Stomach (tissue), 9 donors: ENCODE results near the gene NXPH2. TPM values are rescaled to one million over a fixed set of nuclear protein-coding genes. Genes with fewer than 3 reads are reported as not detected.

Source experiments
- DNase-seq, 2 donors: peaks; one replicate each; pipeline versions ENCODE4 v3.0.0 to v3.0.0-alpha.2; 2013 to 2019
- H3K27ac ChIP-seq, 5 donors: fragments of 200-600 bp in 4 of 5; sonication (generic) in 4 of 5; one replicate each; pipeline ENCODE4 v1.5.1; 2013 to 2019; ENCODE audit warnings: mild to moderate bottlenecking in 1 of 5, moderate library complexity in 1 of 5
- H3K27me3 ChIP-seq, 3 donors: fragments of 200-600 bp; sonication (generic); one replicate each; pipeline ENCODE4 v1.5.1; 2017 to 2019; ENCODE audit warnings: mixed run types in 1 of 3
- H3K36me3 ChIP-seq, 4 donors: fragments of 200-600 bp; sonication (generic); 1 replicate in 3 of 4; 2 replicates in 1 of 4; pipeline ENCODE4 v1.5.1; 2016 to 2019
- H3K4me1 ChIP-seq, 4 donors: fragments of 200-600 bp; sonication (generic); one replicate each; pipeline ENCODE4 v1.5.1; 2016 to 2019
- H3K4me3 ChIP-seq, 4 donors: fragments of 200-600 bp; sonication (generic) in 3 of 4; one replicate each; pipeline ENCODE4 v1.5.1; 2016 to 2019; ENCODE audit warnings: mild to moderate bottlenecking in 1 of 4
- H3K9me3 ChIP-seq, 4 donors: fragments of 200-600 bp; sonication (generic); one replicate each; pipeline ENCODE4 v1.5.1; 2016 to 2019
- EP300 ChIP-seq: sonication (generic); formaldehyde crosslinking; IDR thresholded peaks from one replicate; pipeline ENCODE4 v1.6.1; 2017; ENCODE audit warnings: antibody characterized with exemption
- POLR2A ChIP-seq, 4 donors: fragments of 450-650 bp; IDR thresholded peaks; one replicate each; pipeline ENCODE4 v1.6.1; 2016; ENCODE audit warnings: antibody characterized with exemption in 4 of 4, control low read depth in 2 of 4, mild to moderate bottlenecking in 1 of 4, moderate library complexity in 1 of 4
- POLR2AphosphoS5 ChIP-seq, 3 donors: sonication (generic); formaldehyde crosslinking; IDR thresholded peaks; one replicate each; pipeline ENCODE4 v1.6.1; 2016; ENCODE audit warnings: antibody characterized with exemption in 3 of 3
- WGBS, 5 donors: extraction: QIAGEN DNeasy Blood & Tissue Kit in 3 of 5; methylation state at CpG; one replicate each; pipeline versions ENCODE4 v1.1.5 to v1.1.7; 2013 to 2018; 5-methylcytosine and 5-hydroxymethylcytosine counted together
- intact Hi-C: fragments of 100-400 bp; cut with DNase I; formaldehyde crosslinking; loops from one replicate; pipeline ENCODE4 v1.15.1; 2023; ENCODE audit warnings: low total_unique reads
- polyA plus RNA-seq, 3 donors: library from polyadenylated mRNA; stranded (reverse); fragments of 200-250 nt; gene quantifications; one replicate each; pipeline ENCODE4 v1.2.3, GENCODE V29; 2013
- total RNA-seq, 5 donors: library from RNA; depleted of rRNA; stranded (reverse); fragments of >200 nt; gene quantifications; one replicate each; pipeline versions ENCODE4 v1.1.0 to v1.2.3, GENCODE V29; 2014 to 2016
- TF ChIP-seq, protein P1 (sequence below), 7 experiments: fragments of 450-650 bp in 4 of 7; fragments of 200-600 bp in 3 of 7; sonication (generic) in 3 of 7; IDR thresholded peaks; one replicate each; pipeline ENCODE4 v1.5.1; 2016 to 2019; ENCODE audit warnings: antibody characterized with exemption in 7 of 7, control low read depth in 2 of 7, mild to moderate bottlenecking in 1 of 7
- donor health status: healthy with polysubstance abuse.
- donor health status: Bipolar disorder and iron deficiency.
- donor health status: healthy.

The NXPH2 gene
- total and polyA plus RNA-seq, 8 donors = 1.1 TPM; not detected in 7

GRCh38 chr2:138670734-138671133 is 109.5 kb downstream of the NXPH2 start:
- Histone ChIP-seq H3K36me3 (no peaks in the 10 kb centered on the region), H3K4me1 (no peaks in the 10 kb centered on the region), H3K27me3 (no peaks in the 10 kb centered on the region), H3K4me3 (no peak overlapping the region), H3K9me3 (no peaks in the 10 kb centered on the region), H3K27ac (no peak overlapping the region)
- WGBS, 5 donors = 67 to 77% (median 70%) methylated on average over 5 of the region's 5 CpGs
- intact Hi-C loops = no loop called here
- DNase-seq = no peak
- TF ChIP-seq EP300 (no peak), POLR2AphosphoS5 (IDR thresholded peaks at IDR 0.05) (no peak), POLR2A (IDR thresholded peaks at IDR 0.05) (no peak)
- TF ChIP-seq, protein P1, sequence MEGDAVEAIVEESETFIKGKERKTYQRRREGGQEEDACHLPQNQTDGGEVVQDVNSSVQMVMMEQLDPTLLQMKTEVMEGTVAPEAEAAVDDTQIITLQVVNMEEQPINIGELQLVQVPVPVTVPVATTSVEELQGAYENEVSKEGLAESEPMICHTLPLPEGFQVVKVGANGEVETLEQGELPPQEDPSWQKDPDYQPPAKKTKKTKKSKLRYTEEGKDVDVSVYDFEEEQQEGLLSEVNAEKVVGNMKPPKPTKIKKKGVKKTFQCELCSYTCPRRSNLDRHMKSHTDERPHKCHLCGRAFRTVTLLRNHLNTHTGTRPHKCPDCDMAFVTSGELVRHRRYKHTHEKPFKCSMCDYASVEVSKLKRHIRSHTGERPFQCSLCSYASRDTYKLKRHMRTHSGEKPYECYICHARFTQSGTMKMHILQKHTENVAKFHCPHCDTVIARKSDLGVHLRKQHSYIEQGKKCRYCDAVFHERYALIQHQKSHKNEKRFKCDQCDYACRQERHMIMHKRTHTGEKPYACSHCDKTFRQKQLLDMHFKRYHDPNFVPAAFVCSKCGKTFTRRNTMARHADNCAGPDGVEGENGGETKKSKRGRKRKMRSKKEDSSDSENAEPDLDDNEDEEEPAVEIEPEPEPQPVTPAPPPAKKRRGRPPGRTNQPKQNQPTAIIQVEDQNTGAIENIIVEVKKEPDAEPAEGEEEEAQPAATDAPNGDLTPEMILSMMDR (IDR thresholded peaks at IDR 0.05) = no peak

DNA sequence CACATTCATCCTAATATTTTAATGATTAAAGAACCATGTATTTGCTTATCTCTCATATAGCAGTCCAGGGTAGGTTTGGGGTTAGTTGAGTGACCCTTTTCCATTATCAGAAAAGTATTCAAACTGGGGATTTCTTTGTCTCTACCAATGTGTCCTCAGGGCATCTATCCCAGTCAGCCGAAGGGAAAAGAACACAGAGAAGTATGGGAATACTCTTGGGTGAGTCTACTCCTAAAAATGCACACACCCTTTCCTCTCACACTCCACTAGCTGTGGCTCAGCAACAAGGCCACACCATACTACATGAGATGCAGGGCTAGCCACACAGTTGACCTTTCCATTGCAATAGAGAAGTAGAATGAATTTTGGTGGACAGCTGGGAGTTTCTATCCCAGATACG is 114.3 kb downstream of the NXPH2 start:
- Histone ChIP-seq H3K27ac (no peak overlapping the region), H3K4me1 (no peaks in the 10 kb centered on the region), H3K4me3 (no peak overlapping the region), H3K27me3 (no peaks in the 10 kb centered on the region), H3K9me3 (no peaks in the 10 kb centered on the region), H3K36me3 (no peaks in the 10 kb centered on the region)
- 76 to 84% (median 79%) methylated on average over 2 of the region's 2 CpGs for WGBS, 5 donors
- TF ChIP-seq, protein P1 (IDR thresholded peaks at IDR 0.05) = no peak
- TF ChIP-seq POLR2AphosphoS5 (IDR thresholded peaks at IDR 0.05) (no peak), POLR2A (IDR thresholded peaks at IDR 0.05) (no peak), EP300 (no peak)
- intact Hi-C loops = no loop called here
- DNase-seq = no peak

GRCh38 chr2:138658187-138658894 is 121.8 kb downstream of the NXPH2 start:
- Histone ChIP-seq H3K27ac (no peak overlapping the region), H3K36me3 (no peaks in the 10 kb centered on the region), H3K4me3 (no peak overlapping the region), H3K9me3 (no peaks in the 10 kb centered on the region), H3K27me3 (no peaks in the 10 kb centered on the region), H3K4me1 (no peaks in the 10 kb centered on the region)
- intact Hi-C loops = no loop called here
- no peak for TF ChIP-seq POLR2AphosphoS5 (IDR thresholded peaks at IDR 0.05)
- TF ChIP-seq EP300 = no peak
- TF ChIP-seq, protein P1 (IDR thresholded peaks at IDR 0.05) = no peak
- no peak for TF ChIP-seq POLR2A (IDR thresholded peaks at IDR 0.05)
- 79 to 90% (median 85%) methylated on average over 3 of the region's 3 CpGs for WGBS, 5 donors
- DNase-seq = no peak

- no peaks in the 10 kb centered on the region for H3K9me3 ChIP-seq
- 63 to 91% (median 81%) methylated on average over 4 of the region's 4 CpGs for WGBS, 5 donors
- H3K4me3 ChIP-seq = no peak overlapping the region
- H3K27me3 ChIP-seq = no peaks in the 10 kb centered on the region
- TF ChIP-seq POLR2A (IDR thresholded peaks at IDR 0.05) (no peak), POLR2AphosphoS5 (IDR thresholded peaks at IDR 0.05) (no peak), EP300 (no peak)
- TF ChIP-seq, protein P1 (IDR thresholded peaks at IDR 0.05) = no peak
- DNase-seq = no peak
- H3K36me3 ChIP-seq = no peaks in the 10 kb centered on the region
- peaks cover 0 to 3% (median 0%) of the 10 kb centered on the region in 4 donors for H3K4me1 ChIP-seq
- H3K27ac ChIP-seq = no peak overlapping the region
- intact Hi-C loops = no loop called here
These were observed 126.0 kb downstream of the NXPH2 start for GRCh38 chr2:138654146-138654545.
